Thyroid gland (tissue), 4 donors: Measurements from ENCODE around the gene ABHD15. TPM values are rescaled to one million over a fixed set of nuclear protein-coding genes. Genes with fewer than 3 reads are reported as not detected.

ENCODE experiments used
- DNase-seq, 2 donors: peaks; one replicate each; pipeline ENCODE4 v3.0.0-alpha.2; 2019
- H3K27ac ChIP-seq, 3 donors: fragments of 200-600 bp; sonication (generic); 1 replicate in 2 of 3; 2 replicates in 1 of 3; pipeline ENCODE4 v1.5.1; 2016 to 2019; ENCODE audit warnings: mild to moderate bottlenecking in 1 of 3, moderate library complexity in 1 of 3
- H3K27me3 ChIP-seq: fragments of 200-600 bp; sonication (generic); one replicate; pipeline ENCODE4 v1.5.1; 2019
- H3K36me3 ChIP-seq, 2 donors: fragments of 200-600 bp; sonication (generic); one replicate each; pipeline ENCODE4 v1.5.1; 2016 to 2019
- H3K4me1 ChIP-seq, 2 donors: fragments of 200-600 bp; sonication (generic); one replicate each; pipeline ENCODE4 v1.5.1; 2017 to 2019
- H3K4me3 ChIP-seq, 3 donors: fragments of 200-600 bp; sonication (generic); replicated peaks in 1 of 3; 1 replicate in 2 of 3; 2 replicates in 1 of 3; pipeline ENCODE4 v1.5.1; 2016; ENCODE audit warnings: mild to moderate bottlenecking in 1 of 3
- H3K9me3 ChIP-seq: fragments of 200-600 bp; sonication (generic); one replicate; pipeline ENCODE4 v1.5.1; 2017
- POLR2A ChIP-seq, 2 donors: fragments of 450-650 bp; IDR thresholded peaks; one replicate each; pipeline ENCODE4 v1.6.1; 2017; ENCODE audit warnings: antibody characterized with exemption in 2 of 2, mild to moderate bottlenecking in 2 of 2, moderate library complexity in 1 of 2
- WGBS, 2 donors: methylation state at CpG; one replicate each; pipeline ENCODE4 v1.1.5; 2017; 5-methylcytosine and 5-hydroxymethylcytosine counted together
- intact Hi-C: fragments of 100-400 bp; cut with DNase I; formaldehyde crosslinking; loops from one replicate; pipeline ENCODE4 v1.15.1; 2023
- total RNA-seq, 4 donors: library from RNA; depleted of rRNA; stranded (reverse); fragments of >200 nt; gene quantifications; one replicate each; pipeline ENCODE4 v1.2.3, GENCODE V29; 2016
- TF ChIP-seq, protein P1 (sequence below), 6 experiments: fragments of 200-600 bp in 3 of 6; fragments of 450-650 bp in 3 of 6; sonication (generic) in 3 of 6; IDR thresholded peaks; one replicate each; pipeline ENCODE4 v1.5.1; 2016 to 2019; ENCODE audit warnings: antibody characterized with exemption in 6 of 6, mild to moderate bottlenecking in 2 of 6, inconsistent platforms in 1 of 6, moderate library complexity in 1 of 6

The ABHD15 gene, protein sequence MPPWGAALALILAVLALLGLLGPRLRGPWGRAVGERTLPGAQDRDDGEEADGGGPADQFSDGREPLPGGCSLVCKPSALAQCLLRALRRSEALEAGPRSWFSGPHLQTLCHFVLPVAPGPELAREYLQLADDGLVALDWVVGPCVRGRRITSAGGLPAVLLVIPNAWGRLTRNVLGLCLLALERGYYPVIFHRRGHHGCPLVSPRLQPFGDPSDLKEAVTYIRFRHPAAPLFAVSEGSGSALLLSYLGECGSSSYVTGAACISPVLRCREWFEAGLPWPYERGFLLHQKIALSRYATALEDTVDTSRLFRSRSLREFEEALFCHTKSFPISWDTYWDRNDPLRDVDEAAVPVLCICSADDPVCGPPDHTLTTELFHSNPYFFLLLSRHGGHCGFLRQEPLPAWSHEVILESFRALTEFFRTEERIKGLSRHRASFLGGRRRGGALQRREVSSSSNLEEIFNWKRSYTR
- 10 to 100 TPM; 11.6 to 19.8 (median 13.0) TPM for total RNA-seq

DNA sequence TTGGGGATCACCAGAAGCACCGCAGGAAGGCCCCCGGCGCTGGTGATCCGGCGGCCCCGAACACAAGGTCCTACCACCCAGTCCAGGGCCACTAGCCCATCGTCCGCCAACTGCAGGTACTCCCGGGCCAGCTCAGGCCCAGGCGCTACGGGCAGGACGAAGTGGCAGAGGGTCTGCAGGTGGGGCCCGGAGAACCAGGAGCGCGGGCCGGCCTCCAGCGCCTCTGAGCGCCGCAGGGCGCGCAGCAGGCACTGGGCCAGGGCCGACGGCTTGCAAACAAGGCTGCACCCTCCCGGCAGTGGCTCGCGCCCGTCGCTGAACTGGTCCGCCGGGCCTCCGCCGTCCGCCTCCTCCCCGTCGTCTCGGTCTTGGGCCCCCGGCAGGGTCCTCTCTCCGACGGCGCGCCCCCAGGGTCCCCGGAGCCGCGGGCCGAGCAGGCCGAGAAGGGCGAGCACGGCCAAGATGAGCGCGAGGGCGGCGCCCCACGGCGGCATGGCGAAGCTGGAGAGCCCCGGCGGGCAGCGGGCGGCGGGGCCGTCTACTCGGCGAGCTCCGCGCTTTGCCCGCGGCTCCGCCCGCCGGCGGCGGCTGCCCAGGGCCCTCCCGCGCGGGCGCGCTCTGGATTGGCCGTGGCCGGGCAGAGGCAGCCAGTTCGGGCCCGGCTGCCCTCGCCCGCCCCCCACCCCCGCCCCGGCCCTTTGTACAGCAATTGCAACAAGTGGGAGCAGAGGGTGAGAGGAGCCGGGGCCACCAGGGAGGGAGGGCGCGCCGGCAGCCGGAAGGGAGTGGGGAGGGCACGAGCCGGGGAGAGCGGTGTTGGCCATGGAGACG lies at the start of gene ABHD15:
Gene ABHD15, minus strand, starts transcription at position 565 of the 831 bp plus-strand sequence. Its CDS starts 71 bp downstream, at position 494.
- peak within 1 kb of the TSS; percentile 42 to 64 (median 58) for H3K4me3 ChIP-seq
- no peaks in the 10 kb centered on the region for H3K9me3 ChIP-seq
- DNase-seq: peak; percentile 78 to 80
- peak in 1 of 2 donors; percentile 56 for TF ChIP-seq POLR2A (IDR thresholded peaks at IDR 0.05)
- TF ChIP-seq, protein P1, sequence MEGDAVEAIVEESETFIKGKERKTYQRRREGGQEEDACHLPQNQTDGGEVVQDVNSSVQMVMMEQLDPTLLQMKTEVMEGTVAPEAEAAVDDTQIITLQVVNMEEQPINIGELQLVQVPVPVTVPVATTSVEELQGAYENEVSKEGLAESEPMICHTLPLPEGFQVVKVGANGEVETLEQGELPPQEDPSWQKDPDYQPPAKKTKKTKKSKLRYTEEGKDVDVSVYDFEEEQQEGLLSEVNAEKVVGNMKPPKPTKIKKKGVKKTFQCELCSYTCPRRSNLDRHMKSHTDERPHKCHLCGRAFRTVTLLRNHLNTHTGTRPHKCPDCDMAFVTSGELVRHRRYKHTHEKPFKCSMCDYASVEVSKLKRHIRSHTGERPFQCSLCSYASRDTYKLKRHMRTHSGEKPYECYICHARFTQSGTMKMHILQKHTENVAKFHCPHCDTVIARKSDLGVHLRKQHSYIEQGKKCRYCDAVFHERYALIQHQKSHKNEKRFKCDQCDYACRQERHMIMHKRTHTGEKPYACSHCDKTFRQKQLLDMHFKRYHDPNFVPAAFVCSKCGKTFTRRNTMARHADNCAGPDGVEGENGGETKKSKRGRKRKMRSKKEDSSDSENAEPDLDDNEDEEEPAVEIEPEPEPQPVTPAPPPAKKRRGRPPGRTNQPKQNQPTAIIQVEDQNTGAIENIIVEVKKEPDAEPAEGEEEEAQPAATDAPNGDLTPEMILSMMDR (IDR thresholded peaks at IDR 0.05): peak in 1 of 6 experiments; percentile 3
- H3K36me3 ChIP-seq: peaks cover 0 to 4% of the 10 kb centered on the region in 2 donors
- peaks cover 14 to 36% of the 10 kb centered on the region in 2 donors for H3K4me1 ChIP-seq
- WGBS, 2 donors: 0 to 7% methylated on average over 13 to 25 of the region's 94 CpGs
- peak within 1 kb of the TSS; percentile 85 to 96 (median 88) for H3K27ac ChIP-seq
- no peaks in the 10 kb centered on the region for H3K27me3 ChIP-seq
- intact Hi-C loops: loop anchor here (10.0 kb wide), 1 partner anchor 182 kb away; no protein-coding TSS in a partner anchor

- Histone ChIP-seq H3K9me3 (no peaks in the 10 kb centered on the region), H3K4me1 (peaks cover 47 to 59% of the 10 kb centered on the region in 2 donors), H3K4me3 (peak overlapping the region in 1 of 3 donors; percentile 21), H3K27ac (peak overlapping the region in 1 of 3 donors; percentile 7), H3K27me3 (no peaks in the 10 kb centered on the region), H3K36me3 (no peaks in the 10 kb centered on the region)
- intact Hi-C loops: loop anchor here (5.0 kb wide), 1 partner anchor 33 kb away; no protein-coding TSS in a partner anchor
- peak in 1 of 2 donors; percentile 72 for TF ChIP-seq POLR2A (IDR thresholded peaks at IDR 0.05)
- TF ChIP-seq, protein P1 (IDR thresholded peaks at IDR 0.05): no peak
- 13 to 16% methylated on average over 22 to 47 of the region's 74 CpGs for WGBS, 2 donors
- peak; percentile 84 to 85 for DNase-seq
Measured at GRCh38 chr17:29615492-29616299, 48.9 kb upstream of the ABHD15 start.

GRCh38 chr17:29615048-29615385 lies 48.2 kb upstream of the ABHD15 start:
- peak in 1 of 2 donors; percentile 22 for DNase-seq
- Histone ChIP-seq H3K4me3 (peak overlapping the region in 1 of 3 donors; percentile 21), H3K27ac (no peak overlapping the region), H3K9me3 (no peaks in the 10 kb centered on the region), H3K27me3 (no peaks in the 10 kb centered on the region), H3K4me1 (peaks cover 47 to 59% of the 10 kb centered on the region in 2 donors), H3K36me3 (no peaks in the 10 kb centered on the region)
- TF ChIP-seq POLR2A (IDR thresholded peaks at IDR 0.05): no peak
- TF ChIP-seq, protein P1 (IDR thresholded peaks at IDR 0.05): no peak
- WGBS, 2 donors: 39 to 51% methylated on average over 15 of the region's 15 CpGs
- intact Hi-C loops: loop anchor here (5.0 kb wide), 1 partner anchor 33 kb away; no protein-coding TSS in a partner anchor

GRCh38 chr17:29614349-29615047 lies 47.7 kb upstream of the ABHD15 start:
- H3K36me3 ChIP-seq: no peaks in the 10 kb centered on the region
- no peak overlapping the region for H3K4me3 ChIP-seq
- H3K9me3 ChIP-seq: no peaks in the 10 kb centered on the region
- DNase-seq: no peak
- no peak overlapping the region for H3K27ac ChIP-seq
- intact Hi-C loops: loop anchor here (5.0 kb wide), 1 partner anchor 32 kb away; no protein-coding TSS in a partner anchor
- TF ChIP-seq, protein P1 (IDR thresholded peaks at IDR 0.05): no peak
- TF ChIP-seq POLR2A (IDR thresholded peaks at IDR 0.05): no peak
- H3K4me1 ChIP-seq: peaks cover 47 to 54% of the 10 kb centered on the region in 2 donors
- no peaks in the 10 kb centered on the region for H3K27me3 ChIP-seq
- 52 to 62% methylated on average over 11 to 13 of the region's 16 CpGs for WGBS, 2 donors
